ENCODE measurements around the gene MAD1L1. TPM values are rescaled to one million over a fixed set of nuclear protein-coding genes. Genes with fewer than 3 reads are reported as not detected.

Gene MAD1L1
- total and polyA plus RNA-seq, 2 of the 13 experiments (the other 11 are each of a cell fraction or from before 2014, with no cell fraction given), result 17.4 to 64.7 TPM

DNA sequence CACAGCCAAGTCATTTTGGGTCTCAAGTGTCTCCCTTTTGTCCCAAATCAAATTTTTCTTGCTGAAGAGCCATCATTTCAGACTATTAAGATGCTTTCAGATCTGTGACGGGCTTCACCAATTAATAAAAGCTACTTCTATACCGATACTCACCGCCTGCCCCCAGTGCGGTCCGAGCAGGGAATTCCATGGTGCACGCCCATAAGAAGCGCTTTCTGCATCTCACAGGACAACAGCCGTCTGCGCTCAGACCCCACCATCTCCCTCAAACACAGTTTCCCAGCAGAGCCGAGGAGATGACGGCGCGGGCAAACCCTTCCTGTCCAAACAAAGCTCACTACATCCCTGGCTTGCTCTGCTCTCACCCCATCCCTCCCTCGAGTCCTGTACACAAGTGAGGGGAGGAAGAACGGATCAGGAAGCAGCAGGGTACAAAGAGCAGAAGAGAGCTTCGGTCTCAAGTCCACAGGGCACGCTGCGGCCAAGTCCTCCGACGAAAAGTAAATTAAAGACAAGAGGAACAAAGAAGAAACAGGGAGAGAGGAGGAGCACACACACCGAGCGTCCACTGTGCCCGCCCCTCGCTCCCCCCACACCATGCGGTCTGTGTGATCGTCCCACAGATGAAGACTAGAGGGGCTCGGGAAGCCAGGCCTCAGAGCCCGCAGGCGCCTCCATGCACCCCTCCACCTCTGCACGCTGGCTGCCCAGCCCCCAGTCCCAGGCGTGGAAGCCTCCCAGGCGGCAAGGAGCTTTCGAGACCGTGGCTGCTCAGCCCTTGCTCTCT is 121.9 kb downstream of the MAD1L1 start (continued):
- TF ChIP-seq TFE3 (CRISPR knock-in tag; IDR thresholded peaks at IDR 0.05) (peak; percentile 66), ZNF839 (CRISPR knock-in tag; IDR thresholded peaks at IDR 0.05; ENCODE audit: borderline replicate concordance) (no peak), MEIS2 (CRISPR knock-in tag; IDR thresholded peaks at IDR 0.05) (peak; percentile 73; the same call in 1 of the 2 replicates), FLYWCH1 (CRISPR knock-in tag; IDR thresholded peaks at IDR 0.05) (no peak), E2F1 (CRISPR knock-in tag; IDR thresholded peaks at IDR 0.05) (no peak), ZNF724P (CRISPR knock-in tag; IDR thresholded peaks at IDR 0.05; ENCODE audit: borderline replicate concordance) (no peak), CCDC6 (CRISPR knock-in tag; IDR thresholded peaks at IDR 0.05) (peak; percentile 88), FOXM1 (CRISPR knock-in tag; IDR thresholded peaks at IDR 0.05) (no peak), ZNF20 (CRISPR knock-in tag; IDR thresholded peaks at IDR 0.05) (no peak), ZNF343 (CRISPR knock-in tag; IDR thresholded peaks at IDR 0.05) (peak; percentile 79; the same call in 1 of the 2 replicates), PRDM10 (CRISPR knock-in tag; IDR thresholded peaks at IDR 0.05; ENCODE audit: low read depth) (peak; percentile 95), KLF9 (CRISPR knock-in tag; IDR thresholded peaks at IDR 0.05; ENCODE audit: low read depth) (no peak), HDAC1 (CRISPR knock-in tag; IDR thresholded peaks at IDR 0.05) (peak; percentile 92), EEA1 (CRISPR knock-in tag; IDR thresholded peaks at IDR 0.05; ENCODE audit: borderline replicate concordance) (no peak)
- TF ChIP-seq, protein P1, sequence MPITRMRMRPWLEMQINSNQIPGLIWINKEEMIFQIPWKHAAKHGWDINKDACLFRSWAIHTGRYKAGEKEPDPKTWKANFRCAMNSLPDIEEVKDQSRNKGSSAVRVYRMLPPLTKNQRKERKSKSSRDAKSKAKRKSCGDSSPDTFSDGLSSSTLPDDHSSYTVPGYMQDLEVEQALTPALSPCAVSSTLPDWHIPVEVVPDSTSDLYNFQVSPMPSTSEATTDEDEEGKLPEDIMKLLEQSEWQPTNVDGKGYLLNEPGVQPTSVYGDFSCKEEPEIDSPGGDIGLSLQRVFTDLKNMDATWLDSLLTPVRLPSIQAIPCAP (CRISPR knock-in tag; IDR thresholded peaks at IDR 0.05; ENCODE audit: low read depth), result 0 out of 2 replicates have a peak, but pooled peaks have one; percentile 22
- TF ChIP-seq, protein P2, sequence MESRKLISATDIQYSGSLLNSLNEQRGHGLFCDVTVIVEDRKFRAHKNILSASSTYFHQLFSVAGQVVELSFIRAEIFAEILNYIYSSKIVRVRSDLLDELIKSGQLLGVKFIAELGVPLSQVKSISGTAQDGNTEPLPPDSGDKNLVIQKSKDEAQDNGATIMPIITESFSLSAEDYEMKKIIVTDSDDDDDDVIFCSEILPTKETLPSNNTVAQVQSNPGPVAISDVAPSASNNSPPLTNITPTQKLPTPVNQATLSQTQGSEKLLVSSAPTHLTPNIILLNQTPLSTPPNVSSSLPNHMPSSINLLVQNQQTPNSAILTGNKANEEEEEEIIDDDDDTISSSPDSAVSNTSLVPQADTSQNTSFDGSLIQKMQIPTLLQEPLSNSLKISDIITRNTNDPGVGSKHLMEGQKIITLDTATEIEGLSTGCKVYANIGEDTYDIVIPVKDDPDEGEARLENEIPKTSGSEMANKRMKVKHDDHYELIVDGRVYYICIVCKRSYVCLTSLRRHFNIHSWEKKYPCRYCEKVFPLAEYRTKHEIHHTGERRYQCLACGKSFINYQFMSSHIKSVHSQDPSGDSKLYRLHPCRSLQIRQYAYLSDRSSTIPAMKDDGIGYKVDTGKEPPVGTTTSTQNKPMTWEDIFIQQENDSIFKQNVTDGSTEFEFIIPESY (CRISPR knock-in tag; IDR thresholded peaks at IDR 0.05), result peak; percentile 87; the same call in 1 of the 2 replicates
- TF ChIP-seq, protein P3, sequence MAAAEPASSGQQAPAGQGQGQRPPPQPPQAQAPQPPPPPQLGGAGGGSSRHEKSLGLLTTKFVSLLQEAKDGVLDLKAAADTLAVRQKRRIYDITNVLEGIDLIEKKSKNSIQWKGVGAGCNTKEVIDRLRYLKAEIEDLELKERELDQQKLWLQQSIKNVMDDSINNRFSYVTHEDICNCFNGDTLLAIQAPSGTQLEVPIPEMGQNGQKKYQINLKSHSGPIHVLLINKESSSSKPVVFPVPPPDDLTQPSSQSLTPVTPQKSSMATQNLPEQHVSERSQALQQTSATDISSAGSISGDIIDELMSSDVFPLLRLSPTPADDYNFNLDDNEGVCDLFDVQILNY (CRISPR knock-in tag; conservative IDR thresholded peaks at IDR 0.05), result no peak

Data from HepG2 (cell line).